Fibroblast of mammary gland (primary cell): Measurements from ENCODE around the gene EPS8L2.

Source experiments
- DNase-seq: peaks from one replicate; pipeline ENCODE4 v3.0.0-alpha.2; 2010; ENCODE audit warnings: low read depth
- H3K4me3 ChIP-seq: 2 replicates; pipeline ENCODE4 v1.5.1; 2011; ENCODE audit warnings: low read depth, mild to moderate bottlenecking, low read length, moderate library complexity; ENCODE audit not compliant: control insufficient read depth
- CTCF ChIP-seq: conservative IDR thresholded peaks from 2 replicates; pipeline ENCODE4 v1.5.1; 2011; ENCODE audit warnings: low read depth, low read length, inconsistent platforms; ENCODE audit not compliant: control insufficient read depth, insufficient read depth

Gene EPS8L2

GRCh38 chr11:693415-693831, 12.6 kb upstream of the EPS8L2 start:
- peak overlapping the region; percentile 35 for H3K4me3 ChIP-seq
- TF ChIP-seq CTCF: no peak
- DNase-seq: peak; percentile 31

- peak overlapping the region; percentile 35 for H3K4me3 ChIP-seq
- no peak for DNase-seq
- TF ChIP-seq CTCF: no peak
Observed at GRCh38 chr11:693887-694562, 12.0 kb upstream of the EPS8L2 start.

- TF ChIP-seq CTCF: no peak
- peak within 1 kb of the TSS; percentile 82 for H3K4me3 ChIP-seq
- peak; percentile 96 for DNase-seq
Observed at GRCh38 chr11:694563-695287, 11.3 kb upstream of the EPS8L2 start, which contains the start of gene DEAF1. TSS of gene DEAF1 (minus strand) at chr11:695222. CDS start at chr11:695047, 175 bp downstream.

- DNase-seq: no peak
- H3K4me3 ChIP-seq: peak overlapping the region; percentile 62
- no peak for TF ChIP-seq CTCF
Observed at GRCh38 chr11:695288-695537, 10.8 kb upstream of the EPS8L2 start.

- DNase-seq: peak; percentile 96
- no peak for TF ChIP-seq CTCF
Observed at GRCh38 chr11:695538-696248, 10.3 kb upstream of the EPS8L2 start, which contains the start of gene TMEM80. TSS of gene TMEM80 (plus strand) at chr11:695816. CDS start at chr11:695828, 12 bp downstream.

DNA sequence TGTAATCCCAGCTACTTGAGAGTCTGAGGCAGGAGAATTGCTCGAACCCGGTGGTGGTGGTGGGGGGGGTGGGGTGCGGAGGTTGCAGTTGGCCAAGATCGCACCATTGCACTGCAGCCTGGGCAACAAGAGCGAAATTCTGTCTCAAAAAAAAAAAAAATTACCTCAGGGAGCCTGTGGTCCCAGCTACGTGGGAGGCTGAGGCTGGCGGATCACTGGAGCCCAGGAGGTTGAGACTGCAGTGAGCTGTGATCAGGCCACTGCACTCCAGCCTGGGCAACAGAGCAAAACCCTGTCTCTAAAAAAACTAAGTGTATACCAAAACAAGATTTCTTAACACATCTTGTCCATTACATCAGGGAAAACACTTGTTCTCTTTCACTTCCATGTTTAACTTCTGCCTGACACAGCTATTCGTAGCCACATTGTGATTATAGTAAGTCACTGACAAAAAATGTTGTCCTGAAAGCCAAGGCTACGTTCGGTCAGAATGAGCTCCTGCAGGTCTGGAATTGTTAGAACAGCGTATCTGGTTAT, 9.0 kb upstream of the EPS8L2 start:
- H3K4me3 ChIP-seq: peak overlapping the region; percentile 82
- DNase-seq: peak; percentile 87
- TF ChIP-seq CTCF: no peak

More at GRCh38 chr11:695538-696248, 10.3 kb upstream of the EPS8L2 start, which contains the start of gene TMEM80:
- H3K4me3 ChIP-seq: peak within 1 kb of the TSS; percentile 82
